Astrocyte of the cerebellum (primary cell): ENCODE data around the gene EFNB2.

ENCODE experiments used
- DNase-seq: peaks from one replicate; pipeline ENCODE4 v3.0.0-alpha.2; 2011; ENCODE audit warnings: low read depth
- H3K4me3 ChIP-seq: 2 replicates; pipeline ENCODE4 v1.5.1; 2011; ENCODE audit warnings: mild to moderate bottlenecking, low read depth, low read length, moderate library complexity
- CTCF ChIP-seq: IDR thresholded peaks from 2 replicates; pipeline ENCODE4 v1.5.1; 2012; ENCODE audit warnings: low read length, low read depth, moderate library complexity, mild to moderate bottlenecking; ENCODE audit errors: missing control alignments
- in situ Hi-C: cut with HindIII; loops from 2 replicates; pipeline ENCODE4 v1.10.0; 2017; ENCODE audit warnings: low sequenced_read_pairs

EFNB2 gene

DNA sequence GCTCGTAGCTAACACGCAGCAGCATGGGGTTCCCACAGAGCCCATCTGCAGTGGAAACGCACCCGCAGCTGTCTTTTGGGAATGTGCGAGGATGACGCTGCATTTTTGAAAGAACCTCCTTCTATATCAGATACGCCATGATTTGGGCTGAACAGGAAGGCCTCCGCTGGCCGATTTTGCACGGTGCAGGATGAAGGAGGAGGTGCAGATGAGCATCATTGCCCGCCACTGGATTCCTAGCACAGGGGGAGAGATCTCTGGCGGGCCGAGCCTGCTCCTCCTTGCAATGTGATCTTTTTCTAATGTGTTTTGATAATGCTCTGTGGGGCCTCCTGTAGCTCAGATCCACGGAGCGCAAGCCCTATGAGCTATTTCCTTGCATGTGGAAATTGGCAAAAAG lies 55.5 kb downstream of the EFNB2 start:
- DNase-seq = no peak
- H3K4me3 ChIP-seq = no peak overlapping the region
- in situ Hi-C loops = no loop called here
- TF ChIP-seq CTCF = no peak

DNA sequence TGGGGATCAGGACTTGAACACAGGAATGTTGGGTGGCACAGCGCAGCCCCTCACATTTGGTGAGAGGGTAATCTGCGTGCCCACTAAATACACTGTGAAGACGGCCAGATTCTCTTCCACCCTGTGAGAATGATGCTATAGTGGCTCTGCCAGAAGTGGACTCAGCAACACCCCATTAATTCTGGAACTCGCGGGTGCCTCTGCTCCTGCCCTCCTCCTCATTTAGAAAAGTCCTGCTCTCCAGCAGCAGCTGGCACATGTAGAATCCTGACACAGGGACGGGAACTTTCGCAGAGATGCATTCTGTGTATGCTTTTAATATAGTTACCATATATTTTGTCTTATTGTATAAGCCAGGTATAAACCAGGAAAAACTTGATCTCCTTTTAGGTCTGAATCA lies 57.3 kb downstream of the EFNB2 start:
- DNase-seq = no peak
- no peak for TF ChIP-seq CTCF
- in situ Hi-C loops = no loop called here
- no peak overlapping the region for H3K4me3 ChIP-seq

GRCh38 chr13:106477303-106477702 lies 58.2 kb downstream of the EFNB2 start:
- no peak overlapping the region for H3K4me3 ChIP-seq
- in situ Hi-C loops = no loop called here
- no peak for TF ChIP-seq CTCF
- no peak for DNase-seq

DNA sequence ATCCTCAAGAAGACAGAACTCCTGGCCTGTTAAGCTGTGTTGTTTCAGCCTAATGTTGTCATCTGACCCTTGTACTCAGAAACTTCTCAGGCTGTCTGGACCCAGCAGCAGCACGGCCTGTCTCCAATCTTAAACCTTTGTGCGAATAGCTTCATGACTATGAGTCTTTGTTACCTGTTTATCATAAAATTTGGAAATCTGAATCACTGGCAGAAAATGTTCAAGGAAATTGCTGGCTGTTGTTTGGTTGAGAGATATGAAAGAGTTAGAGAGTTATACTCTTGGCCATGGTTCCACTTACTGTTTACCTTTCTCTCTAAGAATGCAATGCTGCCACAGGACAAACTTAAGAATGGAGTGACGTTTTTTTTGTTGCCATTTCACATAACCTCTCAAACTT lies 59.6 kb downstream of the EFNB2 start:
- in situ Hi-C loops = no loop called here
- no peak for DNase-seq
- TF ChIP-seq CTCF = no peak
- H3K4me3 ChIP-seq = no peak overlapping the region

GRCh38 chr13:106474912-106475311 lies 60.5 kb downstream of the EFNB2 start:
- in situ Hi-C loops = no loop called here
- TF ChIP-seq CTCF = no peak

GRCh38 chr13:106473154-106473553 lies 62.3 kb downstream of the EFNB2 start:
- no peak overlapping the region for H3K4me3 ChIP-seq
- DNase-seq = no peak
- TF ChIP-seq CTCF = no peak
- in situ Hi-C loops = no loop called here

More at GRCh38 chr13:106474912-106475311, 60.5 kb downstream of the EFNB2 start:
- DNase-seq = no peak
- H3K4me3 ChIP-seq = no peak overlapping the region

GRCh38 chr13:106472621-106473020 lies 62.8 kb downstream of the EFNB2 start:
- no peak for TF ChIP-seq CTCF
- no peak overlapping the region for H3K4me3 ChIP-seq

More at GRCh38 chr13:106472621-106473020, 62.8 kb downstream of the EFNB2 start:
- in situ Hi-C loops = no loop called here
- DNase-seq = no peak
